GM23338 (cell line): ENCODE measurements around the gene MEGF6. TPM values are rescaled to one million over a fixed set of nuclear protein-coding genes. Genes with fewer than 3 reads are reported as not detected.

Experiments used
- ATAC-seq: fragments of 200-7000 bp; cut with Tn5 transposase; 3 replicates; pipeline ENCODE4 v1.9.1; 2020
- DNase-seq: peaks from one replicate; pipeline ENCODE4 v3.0.0-alpha.2; 2015; ENCODE audit warnings: low spot score
- H2AFZ ChIP-seq: fragments of 200-600 bp; sonication (generic); 2 replicates; pipeline ENCODE4 v1.8.0; 2016; ENCODE audit warnings: antibody characterized with exemption, mild to moderate bottlenecking, moderate library complexity
- H3F3A ChIP-seq: fragments of 200-600 bp; sonication (generic); replicated peaks from 2 replicates; pipeline ENCODE4 v1.8.0; 2017; ENCODE audit warnings: antibody characterized with exemption, mixed run types, low read depth
- H3K27ac ChIP-seq: fragments of 200-600 bp; sonication (generic); 2 replicates; pipeline ENCODE4 v1.6.1; 2016; ENCODE audit warnings: low read depth
- H3K27me3 ChIP-seq: fragments of 200-600 bp; sonication (generic); 2 replicates; pipeline ENCODE4 v1.8.0; 2016; ENCODE audit warnings: mild to moderate bottlenecking, mixed run types, moderate library complexity; ENCODE audit not compliant: insufficient read depth
- H3K36me3 ChIP-seq: fragments of 200-600 bp; sonication (generic); 2 replicates; pipeline ENCODE4 v1.8.0; 2016; ENCODE audit warnings: mild to moderate bottlenecking; ENCODE audit not compliant: insufficient read depth
- H3K4me1 ChIP-seq: fragments of 200-600 bp; sonication (generic); 2 replicates; pipeline ENCODE4 v1.8.0; 2016; ENCODE audit warnings: mild to moderate bottlenecking, moderate library complexity; ENCODE audit not compliant: insufficient read depth
- H3K4me2 ChIP-seq: fragments of 200-600 bp; sonication (generic); 2 replicates; pipeline ENCODE4 v1.7.1; 2017; ENCODE audit warnings: mixed run types
- H3K4me3 ChIP-seq: fragments of 200-600 bp; sonication (generic); 2 replicates; pipeline ENCODE4 v1.6.1; 2016; ENCODE audit warnings: mixed run types
- H3K79me2 ChIP-seq: fragments of 200-600 bp; sonication (generic); replicated peaks from 2 replicates; pipeline ENCODE4 v1.8.0; 2017; ENCODE audit warnings: mild to moderate bottlenecking; ENCODE audit not compliant: insufficient read depth
- H3K9me2 ChIP-seq: fragments of 200-600 bp; sonication (generic); 2 replicates; pipeline ENCODE4 v1.8.0; 2017; ENCODE audit not compliant: insufficient read depth
- H4K20me1 ChIP-seq: fragments of 200-600 bp; sonication (generic); replicated peaks from 2 replicates; pipeline ENCODE4 v1.8.0; 2017; ENCODE audit warnings: mild to moderate bottlenecking; ENCODE audit not compliant: insufficient read depth
- H3K27ac Mint-ChIP-seq: 2 replicates; pipeline ENCODE4 v1.8.0; 2020; ENCODE audit warnings: inconsistent platforms, mild to moderate bottlenecking, moderate library complexity, mixed read lengths
- H3K27me3 Mint-ChIP-seq: 3 replicates; pipeline ENCODE4 v1.8.0; 2022; ENCODE audit warnings: low read depth, mild to moderate bottlenecking, moderate library complexity, mixed read lengths, inconsistent platforms; ENCODE audit not compliant: insufficient read depth, poor library complexity
- H3K36me3 Mint-ChIP-seq: 3 replicates; pipeline ENCODE4 v1.8.0; 2021; ENCODE audit warnings: low read depth, mild to moderate bottlenecking, inconsistent platforms, moderate library complexity, mixed read lengths
- H3K4me1 Mint-ChIP-seq: 3 replicates; pipeline ENCODE4 v1.8.0; 2020; ENCODE audit warnings: mild to moderate bottlenecking, inconsistent platforms, mixed read lengths
- H3K4me3 Mint-ChIP-seq: 3 replicates; pipeline ENCODE4 v1.8.0; 2021; ENCODE audit warnings: moderate library complexity, mild to moderate bottlenecking, inconsistent platforms, mixed read lengths
- H3K9me3 Mint-ChIP-seq: 3 replicates; pipeline ENCODE4 v1.8.0; 2020; ENCODE audit warnings: moderate library complexity, mild to moderate bottlenecking, inconsistent platforms, mixed read lengths
- CREB1 ChIP-seq: fragments of 250-450 bp; sonication (Bioruptor Pico); IDR thresholded peaks from 2 replicates; pipeline ENCODE4 v1.5.0; 2020; ENCODE audit warnings: low read depth, mild to moderate bottlenecking, moderate library complexity
- EZH2 ChIP-seq: fragments of 200-600 bp; sonication (generic); IDR thresholded peaks from one replicate; pipeline ENCODE4 v1.8.0; 2017; ENCODE audit warnings: antibody characterized with exemption, mild to moderate bottlenecking, low read depth; ENCODE audit not compliant: unreplicated experiment
- NANOG ChIP-seq: IDR thresholded peaks from 2 replicates; pipeline ENCODE4 v1.6.1; 2016; ENCODE audit warnings: antibody characterized with exemption, borderline replicate concordance
- POLR2AphosphoS5 ChIP-seq: IDR thresholded peaks from 2 replicates; pipeline ENCODE4 v1.6.1; 2016; ENCODE audit warnings: antibody characterized with exemption, low read depth
- STAT1 ChIP-seq: IDR thresholded peaks from one replicate; pipeline ENCODE4 v1.6.1; 2016; ENCODE audit warnings: antibody characterized with exemption; ENCODE audit not compliant: unreplicated experiment
- polyA plus RNA-seq: library from polyadenylated mRNA; unstranded; fragments of >200 nt; fragmentation: Nextera tagmentation; extraction: Ambion mirVana; gene quantifications from 2 replicates; pipeline ENCODE4 v1.2.1, GENCODE V29; 2016
- total RNA-seq: library from RNA; depleted of rRNA; stranded (reverse); fragments of >200 nt; shearing (Covaris generic); gene quantifications from 2 replicates; pipeline ENCODE4 v1.2.3, GENCODE V29; 2014
- TF ChIP-seq, protein P1 (sequence below), 2 experiments: fragments of 200-600 bp in 1 of 2; sonication (generic) in 1 of 2; conservative IDR thresholded peaks; 2 replicates each; pipeline versions ENCODE4 v1.5.1 to v1.6.1; 2016 to 2017; ENCODE audit warnings: antibody characterized with exemption in 2 of 2, low read depth in 2 of 2, mild to moderate bottlenecking in 2 of 2, moderate library complexity in 1 of 2
- TF ChIP-seq, protein P2 (sequence below): fragments of 250-450 bp; sonication (Bioruptor Pico); IDR thresholded peaks from 2 replicates; pipeline ENCODE4 v1.5.0; 2020; ENCODE audit warnings: mild to moderate bottlenecking, moderate library complexity
- TF ChIP-seq, protein P3 (sequence below): IDR thresholded peaks from 2 replicates; pipeline ENCODE4 v1.6.1; 2016; ENCODE audit warnings: antibody characterized with exemption

Gene MEGF6
- total and polyA plus RNA-seq, 2 experiments from 2014 or later: 4.0 to 21.4 TPM

DNA sequence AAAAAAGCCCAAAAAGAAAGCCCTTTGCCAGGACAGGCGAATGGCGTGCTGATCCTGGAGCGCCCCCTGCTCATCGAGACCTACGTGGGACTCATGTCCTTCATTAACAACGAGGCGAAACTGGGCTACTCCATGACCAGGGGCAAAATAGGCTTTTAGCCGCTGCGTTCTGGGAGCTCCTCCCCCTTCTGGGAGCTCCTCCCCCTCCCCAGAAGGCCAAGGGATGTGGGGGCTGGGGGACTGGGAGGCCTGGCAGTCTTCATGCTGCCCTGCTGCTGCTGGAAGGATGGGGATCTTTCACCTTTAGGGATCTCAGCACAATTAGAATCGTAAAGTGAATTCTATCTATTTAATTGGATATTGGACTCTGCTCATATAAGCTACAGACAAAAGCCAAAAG is 17.1 kb upstream of the MEGF6 start:
- no peaks in the 10 kb centered on the region; the same call in 2 of the 3 replicates for H3K9me3 Mint-ChIP-seq
- H3K4me1 Mint-ChIP-seq: peaks cover 13% of the 10 kb centered on the region
- peaks cover 5% of the 10 kb centered on the region; the same call in 1 of the 2 replicates for H3K4me1 ChIP-seq
- H3K4me3 ChIP-seq: no peak overlapping the region
- DNase-seq (no peak), ATAC-seq (no peak)
- no peak overlapping the region for H3K27ac Mint-ChIP-seq
- peaks cover 5% of the 10 kb centered on the region; the same call in 1 of the 2 replicates for H3K79me2 ChIP-seq
- H3K36me3 ChIP-seq: no peaks in the 10 kb centered on the region
- TF ChIP-seq, protein P1, sequence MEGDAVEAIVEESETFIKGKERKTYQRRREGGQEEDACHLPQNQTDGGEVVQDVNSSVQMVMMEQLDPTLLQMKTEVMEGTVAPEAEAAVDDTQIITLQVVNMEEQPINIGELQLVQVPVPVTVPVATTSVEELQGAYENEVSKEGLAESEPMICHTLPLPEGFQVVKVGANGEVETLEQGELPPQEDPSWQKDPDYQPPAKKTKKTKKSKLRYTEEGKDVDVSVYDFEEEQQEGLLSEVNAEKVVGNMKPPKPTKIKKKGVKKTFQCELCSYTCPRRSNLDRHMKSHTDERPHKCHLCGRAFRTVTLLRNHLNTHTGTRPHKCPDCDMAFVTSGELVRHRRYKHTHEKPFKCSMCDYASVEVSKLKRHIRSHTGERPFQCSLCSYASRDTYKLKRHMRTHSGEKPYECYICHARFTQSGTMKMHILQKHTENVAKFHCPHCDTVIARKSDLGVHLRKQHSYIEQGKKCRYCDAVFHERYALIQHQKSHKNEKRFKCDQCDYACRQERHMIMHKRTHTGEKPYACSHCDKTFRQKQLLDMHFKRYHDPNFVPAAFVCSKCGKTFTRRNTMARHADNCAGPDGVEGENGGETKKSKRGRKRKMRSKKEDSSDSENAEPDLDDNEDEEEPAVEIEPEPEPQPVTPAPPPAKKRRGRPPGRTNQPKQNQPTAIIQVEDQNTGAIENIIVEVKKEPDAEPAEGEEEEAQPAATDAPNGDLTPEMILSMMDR (conservative IDR thresholded peaks at IDR 0.05; ENCODE audit: low read depth in 2 of 2): peak in 1 of 2 experiments; percentile 27; a peak in 2 of 4 replicates
- TF ChIP-seq POLR2AphosphoS5: no peak
- H3K9me2 ChIP-seq: no peaks in the 10 kb centered on the region
- H3K27ac ChIP-seq: no peak overlapping the region
- peaks cover 39% of the 10 kb centered on the region for H3K36me3 Mint-ChIP-seq
- no peak overlapping the region for H2AFZ ChIP-seq
- H3K4me2 ChIP-seq: no peak overlapping the region
- H3F3A ChIP-seq: peaks cover 5% of the 10 kb centered on the region; the same call in 1 of the 2 replicates
- no peaks in the 10 kb centered on the region for H3K27me3 ChIP-seq
- H4K20me1 ChIP-seq: peaks cover 3% of the 10 kb centered on the region; the same call in 1 of the 2 replicates
- H3K27me3 Mint-ChIP-seq: peaks cover 10% of the 10 kb centered on the region
- no peak overlapping the region for H3K4me3 Mint-ChIP-seq

- Mint-ChIP-seq H3K9me3 (no peaks in the 10 kb centered on the region; the same call in 2 of the 3 replicates), H3K36me3 (peaks cover 31% of the 10 kb centered on the region)
- no peak overlapping the region for H2AFZ ChIP-seq
- TF ChIP-seq EZH2: no peak
- TF ChIP-seq, protein P2, sequence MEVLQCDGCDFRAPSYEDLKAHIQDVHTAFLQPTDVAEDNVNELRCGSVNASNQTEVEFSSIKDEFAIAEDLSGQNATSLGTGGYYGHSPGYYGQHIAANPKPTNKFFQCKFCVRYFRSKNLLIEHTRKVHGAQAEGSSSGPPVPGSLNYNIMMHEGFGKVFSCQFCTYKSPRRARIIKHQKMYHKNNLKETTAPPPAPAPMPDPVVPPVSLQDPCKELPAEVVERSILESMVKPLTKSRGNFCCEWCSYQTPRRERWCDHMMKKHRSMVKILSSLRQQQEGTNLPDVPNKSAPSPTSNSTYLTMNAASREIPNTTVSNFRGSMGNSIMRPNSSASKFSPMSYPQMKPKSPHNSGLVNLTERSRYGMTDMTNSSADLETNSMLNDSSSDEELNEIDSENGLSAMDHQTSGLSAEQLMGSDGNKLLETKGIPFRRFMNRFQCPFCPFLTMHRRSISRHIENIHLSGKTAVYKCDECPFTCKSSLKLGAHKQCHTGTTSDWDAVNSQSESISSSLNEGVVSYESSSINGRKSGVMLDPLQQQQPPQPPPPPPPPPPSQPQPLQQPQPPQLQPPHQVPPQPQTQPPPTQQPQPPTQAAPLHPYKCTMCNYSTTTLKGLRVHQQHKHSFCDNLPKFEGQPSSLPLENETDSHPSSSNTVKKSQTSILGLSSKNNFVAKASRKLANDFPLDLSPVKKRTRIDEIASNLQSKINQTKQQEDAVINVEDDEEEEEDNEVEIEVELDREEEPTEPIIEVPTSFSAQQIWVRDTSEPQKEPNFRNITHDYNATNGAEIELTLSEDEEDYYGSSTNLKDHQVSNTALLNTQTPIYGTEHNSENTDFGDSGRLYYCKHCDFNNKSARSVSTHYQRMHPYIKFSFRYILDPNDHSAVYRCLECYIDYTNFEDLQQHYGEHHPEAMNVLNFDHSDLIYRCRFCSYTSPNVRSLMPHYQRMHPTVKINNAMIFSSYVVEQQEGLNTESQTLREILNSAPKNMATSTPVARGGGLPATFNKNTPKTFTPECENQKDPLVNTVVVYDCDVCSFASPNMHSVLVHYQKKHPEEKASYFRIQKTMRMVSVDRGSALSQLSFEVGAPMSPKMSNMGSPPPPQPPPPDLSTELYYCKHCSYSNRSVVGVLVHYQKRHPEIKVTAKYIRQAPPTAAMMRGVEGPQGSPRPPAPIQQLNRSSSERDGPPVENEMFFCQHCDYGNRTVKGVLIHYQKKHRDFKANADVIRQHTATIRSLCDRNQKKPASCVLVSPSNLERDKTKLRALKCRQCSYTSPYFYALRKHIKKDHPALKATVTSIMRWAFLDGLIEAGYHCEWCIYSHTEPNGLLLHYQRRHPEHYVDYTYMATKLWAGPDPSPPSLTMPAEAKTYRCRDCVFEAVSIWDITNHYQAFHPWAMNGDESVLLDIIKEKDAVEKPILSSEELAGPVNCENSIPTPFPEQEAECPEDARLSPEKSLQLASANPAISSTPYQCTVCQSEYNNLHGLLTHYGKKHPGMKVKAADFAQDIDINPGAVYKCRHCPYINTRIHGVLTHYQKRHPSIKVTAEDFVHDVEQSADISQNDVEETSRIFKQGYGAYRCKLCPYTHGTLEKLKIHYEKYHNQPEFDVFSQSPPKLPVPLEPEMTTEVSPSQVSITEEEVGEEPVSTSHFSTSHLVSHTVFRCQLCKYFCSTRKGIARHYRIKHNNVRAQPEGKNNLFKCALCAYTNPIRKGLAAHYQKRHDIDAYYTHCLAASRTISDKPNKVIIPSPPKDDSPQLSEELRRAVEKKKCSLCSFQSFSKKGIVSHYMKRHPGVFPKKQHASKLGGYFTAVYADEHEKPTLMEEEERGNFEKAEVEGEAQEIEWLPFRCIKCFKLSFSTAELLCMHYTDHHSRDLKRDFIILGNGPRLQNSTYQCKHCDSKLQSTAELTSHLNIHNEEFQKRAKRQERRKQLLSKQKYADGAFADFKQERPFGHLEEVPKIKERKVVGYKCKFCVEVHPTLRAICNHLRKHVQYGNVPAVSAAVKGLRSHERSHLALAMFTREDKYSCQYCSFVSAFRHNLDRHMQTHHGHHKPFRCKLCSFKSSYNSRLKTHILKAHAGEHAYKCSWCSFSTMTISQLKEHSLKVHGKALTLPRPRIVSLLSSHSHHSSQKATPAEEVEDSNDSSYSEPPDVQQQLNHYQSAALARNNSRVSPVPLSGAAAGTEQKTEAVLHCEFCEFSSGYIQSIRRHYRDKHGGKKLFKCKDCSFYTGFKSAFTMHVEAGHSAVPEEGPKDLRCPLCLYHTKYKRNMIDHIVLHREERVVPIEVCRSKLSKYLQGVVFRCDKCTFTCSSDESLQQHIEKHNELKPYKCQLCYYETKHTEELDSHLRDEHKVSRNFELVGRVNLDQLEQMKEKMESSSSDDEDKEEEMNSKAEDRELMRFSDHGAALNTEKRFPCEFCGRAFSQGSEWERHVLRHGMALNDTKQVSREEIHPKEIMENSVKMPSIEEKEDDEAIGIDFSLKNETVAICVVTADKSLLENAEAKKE (CRISPR knock-in tag): no peak
- TF ChIP-seq, protein P3, sequence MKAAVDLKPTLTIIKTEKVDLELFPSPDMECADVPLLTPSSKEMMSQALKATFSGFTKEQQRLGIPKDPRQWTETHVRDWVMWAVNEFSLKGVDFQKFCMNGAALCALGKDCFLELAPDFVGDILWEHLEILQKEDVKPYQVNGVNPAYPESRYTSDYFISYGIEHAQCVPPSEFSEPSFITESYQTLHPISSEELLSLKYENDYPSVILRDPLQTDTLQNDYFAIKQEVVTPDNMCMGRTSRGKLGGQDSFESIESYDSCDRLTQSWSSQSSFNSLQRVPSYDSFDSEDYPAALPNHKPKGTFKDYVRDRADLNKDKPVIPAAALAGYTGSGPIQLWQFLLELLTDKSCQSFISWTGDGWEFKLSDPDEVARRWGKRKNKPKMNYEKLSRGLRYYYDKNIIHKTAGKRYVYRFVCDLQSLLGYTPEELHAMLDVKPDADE: no peak
- TF ChIP-seq STAT1: no peak
- TF ChIP-seq NANOG: no peak
- no peak for TF ChIP-seq CREB1 (CRISPR knock-in tag)
Measured at GRCh38 chr1:3627515-3628253, 16.4 kb upstream of the MEGF6 start.

More at GRCh38 chr1:3627515-3628253, 16.4 kb upstream of the MEGF6 start:
- H3K27me3 ChIP-seq: no peaks in the 10 kb centered on the region
- no peak overlapping the region for H3K4me3 ChIP-seq
- no peak overlapping the region for H3K4me2 ChIP-seq
- H3K9me2 ChIP-seq: no peaks in the 10 kb centered on the region
- Mint-ChIP-seq H3K4me3 (no peak overlapping the region), H3K4me1 (peaks cover 10% of the 10 kb centered on the region), H3K27me3 (peaks cover 8% of the 10 kb centered on the region), H3K27ac (no peak overlapping the region)
- peaks cover 3% of the 10 kb centered on the region; the same call in 1 of the 2 replicates for H4K20me1 ChIP-seq
- peaks cover 5% of the 10 kb centered on the region; the same call in 1 of the 2 replicates for H3K4me1 ChIP-seq
- no peak overlapping the region for H3K27ac ChIP-seq
- ATAC-seq: no peak
- no peaks in the 10 kb centered on the region for H3K36me3 ChIP-seq
- peaks cover 5% of the 10 kb centered on the region; the same call in 1 of the 2 replicates for H3F3A ChIP-seq
- no peak for DNase-seq
- peaks cover 5% of the 10 kb centered on the region; the same call in 1 of the 2 replicates for H3K79me2 ChIP-seq
